Stimulated activated naive CD8-positive, alpha-beta T cell treated with anti-CD3 and anti-CD28 coated beads, Interleukin-15, Interleukin-2, amounts not matched to agents 100 U/mL and 50 U/mL, for 24 hours (primary cell): Measurements from ENCODE around the gene RPIA.
"Not testable (repeated sequence)": the region's sequence is repeated elsewhere in the genome, so short reads cannot be mapped to it uniquely, and the experiment has no call there.

ENCODE experiments used
- ATAC-seq: fragments of 150-1000 bp; cut with Tn5 transposase; one replicate; pipeline ENCODE4 v1.10.0; 2021
- DNase-seq: peaks from one replicate; pipeline ENCODE4 v3.0.0; 2021

The RPIA gene

DNA sequence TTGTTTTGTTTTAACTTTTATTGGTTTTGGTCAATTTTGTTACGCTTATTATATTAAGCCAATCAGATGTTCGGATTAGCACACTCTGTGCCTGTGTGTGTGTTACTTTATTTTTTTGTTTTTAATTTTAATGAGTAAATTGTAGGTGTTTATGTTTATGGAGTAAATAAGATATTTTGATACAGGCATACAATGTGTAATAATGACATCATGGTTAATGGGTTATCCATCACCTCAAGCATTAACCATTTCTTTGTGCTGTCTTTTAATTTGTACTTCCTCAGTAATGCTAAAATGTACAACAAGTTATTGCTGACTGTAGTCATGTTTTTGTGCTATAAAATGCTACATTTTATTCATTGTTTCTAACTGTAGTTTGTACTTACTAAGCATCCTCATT, 97.7 kb downstream of the RPIA start:
- ATAC-seq, DNase-seq: not testable (repeated sequence)

DNA sequence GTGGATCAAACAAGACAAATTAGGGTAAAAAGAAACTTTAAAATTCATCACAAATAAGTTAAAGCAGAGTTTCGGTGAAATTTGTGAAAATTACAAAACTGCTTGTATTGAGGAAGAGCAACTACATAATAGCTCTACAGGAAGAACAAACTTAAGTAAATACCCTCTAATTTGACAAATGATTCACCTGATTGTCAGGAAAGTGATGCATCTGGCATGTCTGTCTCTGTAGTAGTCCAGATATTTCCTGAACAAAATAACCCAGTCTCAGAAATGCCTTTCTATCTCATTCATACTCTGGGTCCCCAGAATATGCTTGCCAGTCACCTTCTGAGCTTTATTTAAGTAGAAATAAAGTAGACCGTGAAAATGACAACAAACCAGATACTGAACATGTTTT, 104.5 kb downstream of the RPIA start:
- ATAC-seq, DNase-seq: not testable (repeated sequence)

DNA sequence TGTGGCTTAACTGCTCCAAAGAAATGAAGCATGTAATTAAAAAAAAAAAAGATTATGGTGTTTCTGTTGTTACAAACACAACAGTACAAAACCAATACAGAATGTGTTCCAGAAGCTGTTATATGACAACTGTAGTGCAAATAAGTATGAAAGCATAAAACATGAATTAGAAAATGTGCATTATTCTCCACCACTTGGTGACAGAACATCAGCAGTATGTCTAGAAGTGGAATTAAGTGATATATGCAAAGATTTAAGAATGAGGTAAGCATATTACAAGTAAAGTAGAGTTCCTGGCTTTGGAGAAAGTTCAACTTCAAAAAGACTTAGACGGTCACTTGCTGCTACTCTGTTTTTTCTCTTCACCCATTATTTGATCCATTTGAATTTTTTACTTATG, 105.0 kb downstream of the RPIA start:
- ATAC-seq = not testable (repeated sequence)

DNA sequence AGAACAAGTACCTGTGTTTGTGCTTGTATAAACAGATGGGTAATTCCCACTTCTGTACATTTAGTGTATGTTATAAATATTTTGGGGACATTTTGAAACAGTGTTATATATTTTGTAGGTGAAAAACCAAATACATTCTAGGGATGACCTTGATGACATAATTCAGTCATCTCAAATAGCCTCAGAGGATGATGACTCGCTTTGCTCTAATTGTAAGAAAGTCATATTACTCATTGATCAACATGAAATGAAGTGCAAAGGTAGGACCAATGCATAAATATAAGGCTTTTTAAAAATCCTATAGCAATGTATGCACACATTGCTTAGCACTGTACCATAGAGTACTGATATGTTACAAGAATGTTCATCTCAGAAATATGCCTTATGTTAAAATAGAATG, 105.7 kb downstream of the RPIA start:
- ATAC-seq, DNase-seq: not testable (repeated sequence)

More for the DNA sequence above, 105.0 kb downstream of the RPIA start:
- not testable (repeated sequence) for DNase-seq
